IMR-90 (cell line): ENCODE measurements around the gene LRRN2. TPM values are rescaled to one million over a fixed set of nuclear protein-coding genes. Genes with fewer than 3 reads are reported as not detected.

Source experiments
- ATAC-seq: fragments of 200-7000 bp; cut with Tn5 transposase; 2 replicates; pipeline ENCODE4 v1.9.1; 2020; ENCODE audit warnings: low read depth, mild to moderate bottlenecking, moderate library complexity
- BruUV-seq: library from RNA; stranded (reverse); fragments of 400-500 nt; replicated peaks from 2 replicates; lab custom pipeline; 2021; lab: Mats Ljungman, UMichigan
- CTCF ChIA-PET: fragments of 300-600 bp; formaldehyde crosslinking; extraction: SDS; loops from one replicate; lab custom pipeline; 2021; ENCODE audit warnings: antibody characterized with exemption; lab: Yijun Ruan, JAX
- POLR2A ChIA-PET: fragments of 300-600 bp; sonication (Branson Sonifier 250); formaldehyde crosslinking; loops from one replicate; lab custom pipeline; 2022; ENCODE audit warnings: antibody characterized with exemption; ENCODE audit not compliant: unreplicated experiment; lab: Charles Lee
- DNase-seq: peaks from one replicate; pipeline ENCODE4 v3.0.0; 2013
- H2AFZ ChIP-seq: replicated peaks from 2 replicates; pipeline ENCODE3; 2013; ENCODE audit warnings: low read length, mild to moderate bottlenecking; ENCODE audit not compliant: poor library complexity
- H2AK5ac ChIP-seq: 2 replicates; pipeline ENCODE4 v1.6.1; 2013; ENCODE audit warnings: low read depth, low read length, inconsistent platforms
- H2AK9ac ChIP-seq: replicated peaks from 2 replicates; pipeline ENCODE3; 2013; ENCODE audit warnings: mild to moderate bottlenecking, low read depth, low read length, moderate library complexity; ENCODE audit not compliant: poor library complexity
- H2BK120ac ChIP-seq: 2 replicates; pipeline ENCODE4 v1.6.1; 2013; ENCODE audit warnings: low read depth, low read length, inconsistent platforms
- H2BK15ac ChIP-seq: 3 replicates; pipeline ENCODE4 v1.6.1; 2013; ENCODE audit warnings: low read depth, low read length, inconsistent platforms
- H2BK20ac ChIP-seq: 2 replicates; pipeline ENCODE4 v1.6.1; 2013; ENCODE audit warnings: low read depth, mild to moderate bottlenecking, inconsistent platforms, low read length, moderate library complexity
- H2BK5ac ChIP-seq: 2 replicates; pipeline ENCODE4 v1.6.1; 2013; ENCODE audit warnings: mild to moderate bottlenecking, low read depth, low read length, inconsistent platforms; ENCODE audit not compliant: poor library complexity, severe bottlenecking
- H3K14ac ChIP-seq: replicated peaks from 2 replicates; pipeline ENCODE4 v1.6.1; 2013; ENCODE audit warnings: low read depth, low read length, inconsistent platforms
- H3K18ac ChIP-seq: 2 replicates; pipeline ENCODE4 v1.6.1; 2013; ENCODE audit warnings: low read depth, low read length, control low read depth
- H3K23ac ChIP-seq: 2 replicates; pipeline ENCODE4 v1.6.1; 2013; ENCODE audit warnings: low read depth, low read length, inconsistent platforms
- H3K27ac ChIP-seq: 2 replicates; pipeline ENCODE4 v1.5.1; 2013; ENCODE audit warnings: mild to moderate bottlenecking, control low read depth, low read length; ENCODE audit not compliant: insufficient read depth
- H3K27me3 ChIP-seq: 2 replicates; pipeline ENCODE4 v1.6.1; 2013; ENCODE audit warnings: low read length; ENCODE audit not compliant: control insufficient read depth, insufficient read depth
- H3K36me3 ChIP-seq: 2 replicates; pipeline ENCODE4 v1.6.1; 2013; ENCODE audit warnings: low read length, mixed read lengths; ENCODE audit not compliant: control insufficient read depth, insufficient read depth
- H3K4ac ChIP-seq: 2 replicates; pipeline ENCODE4 v1.6.1; 2013; ENCODE audit warnings: low read depth, low read length, inconsistent platforms
- H3K4me1 ChIP-seq: 2 replicates; pipeline ENCODE4 v1.6.1; 2013; ENCODE audit warnings: low read length, mixed read lengths; ENCODE audit not compliant: control insufficient read depth, insufficient read depth
- H3K4me2 ChIP-seq: 2 replicates; pipeline ENCODE4 v1.6.1; 2013; ENCODE audit warnings: low read depth, mild to moderate bottlenecking, control low read depth, low read length, moderate library complexity
- H3K4me3 ChIP-seq: 2 replicates; pipeline ENCODE4 v1.5.1; 2013; ENCODE audit warnings: low read depth, mild to moderate bottlenecking, control low read depth, low read length, moderate library complexity; ENCODE audit not compliant: insufficient read depth
- H3K56ac ChIP-seq: 2 replicates; pipeline ENCODE4 v1.6.1; 2013; ENCODE audit warnings: low read length, inconsistent platforms; ENCODE audit not compliant: insufficient read depth; ENCODE audit errors: extremely low read depth
- H3K79me1 ChIP-seq, 2 experiments: 2 replicates each; pipeline ENCODE4 v1.6.1; 2013; ENCODE audit warnings: low read length in 2 of 2, inconsistent platforms in 1 of 2, low read depth in 1 of 2
- H3K9ac ChIP-seq: 2 replicates; pipeline ENCODE4 v1.6.1; 2013; ENCODE audit warnings: low read depth, low read length, control low read depth
- H3K9me1 ChIP-seq: 2 replicates; pipeline ENCODE4 v1.6.1; 2013; ENCODE audit warnings: low read length, inconsistent platforms; ENCODE audit not compliant: insufficient read depth
- H3K9me3 ChIP-seq: 2 replicates; pipeline ENCODE4 v1.6.1; 2013; ENCODE audit warnings: low read length; ENCODE audit not compliant: control insufficient read depth, insufficient read depth
- H4K20me1 ChIP-seq: 2 replicates; pipeline ENCODE4 v1.6.1; 2013; ENCODE audit warnings: low read length, inconsistent platforms; ENCODE audit not compliant: insufficient read depth
- H4K5ac ChIP-seq: 2 replicates; pipeline ENCODE4 v1.6.1; 2013; ENCODE audit warnings: mild to moderate bottlenecking, low read depth, low read length, control low read depth
- H4K8ac ChIP-seq, 2 experiments: 2 replicates each; pipeline ENCODE4 v1.6.1; 2013; ENCODE audit warnings: low read depth in 2 of 2, low read length in 2 of 2, control low read depth in 1 of 2, inconsistent platforms in 1 of 2
- H4K91ac ChIP-seq: 2 replicates; pipeline ENCODE4 v1.6.1; 2013; ENCODE audit warnings: low read depth, low read length, inconsistent platforms; ENCODE audit not compliant: insufficient read depth
- FOS ChIP-seq: fragments of 150-350 bp; IDR thresholded peaks from 2 replicates; pipeline ENCODE4 v1.6.1; 2016; ENCODE audit warnings: low read depth, low read length
- WGBS, 2 experiments: methylation state at CpG; one replicate each; pipeline versions ENCODE4 v1.1.5 to v1.1.7; 2013; ENCODE audit warnings: missing lambda C conversion rate in 2 of 2; ENCODE audit not compliant: insufficient read length in 1 of 2; ENCODE audit errors: extremely low coverage in 2 of 2; 5-methylcytosine and 5-hydroxymethylcytosine counted together
- dilution Hi-C: fragments of 300-500 bp; cut with HindIII; formaldehyde crosslinking; loops from one replicate; pipeline ENCODE4 v1.14.3; 2018; ENCODE audit warnings: low sequenced_read_pairs; ENCODE audit not compliant: unreplicated experiment
- in situ Hi-C: fragments of 300-500 bp; cut with MboI; formaldehyde crosslinking; loops from 3 replicates; pipeline ENCODE4 v1.14.3; 2019; ENCODE audit warnings: low sequenced_read_pairs, inconsistent platforms, mixed read lengths
- intact Hi-C: fragments of 100-400 bp; cut with micrococcal nuclease; formaldehyde crosslinking; loops from 2 replicates; pipeline ENCODE4 v1.10.0; 2022
- polyA plus RNA-seq, 3 experiments: library from polyadenylated mRNA; depleted of rRNA; stranded (reverse); fragments of >200 nt; gene quantifications; 2 replicates each; pipeline ENCODE4 v1.2.3, GENCODE V29; 2012; ENCODE audit warnings: low replicate concordance in 1 of 3
- total RNA-seq: library from RNA; depleted of rRNA; stranded (reverse); fragments of >200 nt; gene quantifications from 2 replicates; pipeline ENCODE4 v1.2.3, GENCODE V29; 2012

Gene LRRN2
- total and polyA plus RNA-seq, 2 of the 4 experiments (the other 2 are of a cell fraction), result not detected

DNA sequence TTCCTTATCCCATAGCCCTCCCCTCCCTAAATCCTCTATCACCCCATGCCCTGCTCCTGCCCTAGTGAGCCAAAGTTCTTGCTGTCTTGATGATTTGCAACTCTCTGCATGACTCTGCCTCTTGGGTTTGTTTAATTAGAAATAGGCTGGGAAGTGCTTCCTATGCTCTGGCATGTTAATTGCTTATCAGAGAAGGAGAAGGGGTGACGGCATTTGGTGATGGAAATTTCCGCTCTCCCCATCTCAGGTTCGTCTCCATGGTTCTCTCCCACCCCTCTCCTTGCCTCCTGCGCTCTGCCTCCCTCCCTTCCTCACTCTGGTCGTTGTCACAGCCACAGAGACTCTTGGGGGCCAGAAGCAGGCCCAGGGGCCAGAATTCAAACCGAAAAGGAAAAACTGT, 68.9 kb downstream of the LRRN2 start:
- CTCF ChIA-PET, result no interaction called here

More for the DNA sequence above, 68.9 kb downstream of the LRRN2 start:
- no peak overlapping the region for H4K5ac ChIP-seq
- H3K27ac ChIP-seq, result no peak overlapping the region
- ATAC-seq (no peak), DNase-seq (no peak)
- peaks cover 43% of the 10 kb centered on the region for H3K27me3 ChIP-seq
- H3K79me1 ChIP-seq, result no peaks in the 10 kb centered on the region
- no peak overlapping the region for H2AFZ ChIP-seq
- dilution Hi-C loops, result no loop called here
- H2AK9ac ChIP-seq, result no peak overlapping the region
- no peaks in the 10 kb centered on the region for H3K9me3 ChIP-seq
- H3K9ac ChIP-seq, result no peak overlapping the region
- no peaks in the 10 kb centered on the region for H3K9me1 ChIP-seq
- no peak overlapping the region for H3K4ac ChIP-seq
- H4K91ac ChIP-seq, result no peak overlapping the region
- no peak overlapping the region for H2BK20ac ChIP-seq
- in situ Hi-C loops, result no loop called here
- no peak overlapping the region for H3K56ac ChIP-seq
- intact Hi-C loops, result no loop called here
- H4K8ac ChIP-seq, result no peak overlapping the region
- no peak overlapping the region for H3K4me2 ChIP-seq
- no peak for TF ChIP-seq FOS
- no peak overlapping the region for H2BK5ac ChIP-seq
- BruUV-seq, result no TSS peak
- POLR2A ChIA-PET, result no interaction called here
- no peak overlapping the region for H2BK120ac ChIP-seq
- 33% methylated on average over 3 of the region's 6 CpGs; no CpG with 5 or more reads in 1 of the 2 experiments for WGBS, 2 experiments
- no peak overlapping the region for H2AK5ac ChIP-seq
- H2BK15ac ChIP-seq, result no peak overlapping the region
- no peak overlapping the region for H3K4me3 ChIP-seq
- no peaks in the 10 kb centered on the region for H3K4me1 ChIP-seq
- H3K23ac ChIP-seq, result no peak overlapping the region
- H3K14ac ChIP-seq, result no peak overlapping the region
- no peaks in the 10 kb centered on the region for H4K20me1 ChIP-seq
- no peak overlapping the region for H3K18ac ChIP-seq
- H3K36me3 ChIP-seq, result no peaks in the 10 kb centered on the region
